HG03442 (cell line): ENCODE measurements around the gene TTK.
"Not testable (repeated sequence)": the region's sequence is repeated elsewhere in the genome, so short reads cannot be mapped to it uniquely, and the experiment has no call there.

Source experiments
- ATAC-seq: cut with Tn5 transposase; IDR thresholded peaks from one replicate; pipeline ENCODE4 v1.9.1; 2021; ENCODE audit warnings: mild to moderate bottlenecking, moderate library complexity; ENCODE audit not compliant: unreplicated experiment

Gene TTK

GRCh38 chr6:80021131-80021530 lies 16.7 kb downstream of the TTK start:
- ATAC-seq, result no peak

DNA sequence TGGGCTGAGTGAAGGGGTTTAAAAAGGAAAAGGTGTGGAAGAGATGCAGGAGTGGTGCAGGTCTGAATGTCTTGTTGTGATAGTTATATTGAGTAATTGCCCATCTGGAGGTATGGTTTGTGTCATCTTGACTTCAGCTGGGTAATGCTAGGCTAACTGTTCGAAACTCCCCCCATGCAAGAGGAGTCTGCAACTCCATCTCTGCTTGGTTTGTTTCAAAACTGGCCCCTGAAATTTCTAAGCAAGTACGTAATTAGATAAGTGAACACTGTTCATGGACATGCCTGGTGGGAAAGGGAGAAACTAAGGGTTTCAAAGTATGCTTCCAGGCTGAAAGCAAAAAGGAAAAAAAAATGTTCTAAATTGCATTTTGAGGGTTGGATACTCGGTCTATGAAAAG lies 17.1 kb downstream of the TTK start:
- no peak for ATAC-seq

- ATAC-seq, result no peak
These were observed 18.4 kb downstream of the TTK start for GRCh38 chr6:80022803-80023202.

DNA sequence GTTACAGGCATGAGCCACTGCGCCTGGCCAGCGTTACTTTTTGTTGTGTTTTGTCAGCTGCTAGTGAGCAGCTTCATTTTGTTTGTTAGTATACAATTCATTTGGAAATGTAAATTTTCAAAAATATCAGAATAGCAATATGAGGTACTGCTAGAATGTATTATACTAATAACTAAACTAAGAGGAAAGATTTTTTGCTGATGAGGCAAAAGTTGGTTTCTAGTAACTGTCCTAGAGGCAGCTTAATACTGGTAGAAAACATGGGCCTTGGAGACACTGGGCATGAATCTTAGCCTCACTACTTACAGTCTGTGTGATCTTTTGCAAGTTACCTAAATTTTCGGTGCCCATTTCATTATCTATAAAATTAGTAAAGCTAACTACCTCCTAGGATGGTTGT lies 24.1 kb downstream of the TTK start:
- ATAC-seq, result no peak

DNA sequence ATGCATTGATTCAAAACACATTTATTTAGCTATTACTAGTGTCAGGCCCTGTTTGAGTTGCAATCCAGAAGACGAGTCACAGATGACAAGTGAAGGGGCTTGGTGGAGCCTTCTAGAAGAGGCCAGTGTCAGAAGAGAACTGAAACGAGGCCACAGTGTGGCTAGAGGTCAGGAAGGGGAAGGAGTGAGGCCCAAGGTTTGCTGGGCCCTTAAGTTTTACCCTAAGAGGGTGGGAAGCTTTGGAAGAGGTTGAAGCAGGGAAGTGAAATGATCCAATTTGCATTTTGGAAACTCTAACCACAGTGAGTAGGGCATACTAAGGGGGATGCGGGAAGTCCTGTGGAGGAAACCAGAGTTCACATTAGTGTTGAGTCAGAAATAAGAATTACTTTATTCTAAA lies 25.0 kb downstream of the TTK start:
- ATAC-seq, result peak; percentile 93

DNA sequence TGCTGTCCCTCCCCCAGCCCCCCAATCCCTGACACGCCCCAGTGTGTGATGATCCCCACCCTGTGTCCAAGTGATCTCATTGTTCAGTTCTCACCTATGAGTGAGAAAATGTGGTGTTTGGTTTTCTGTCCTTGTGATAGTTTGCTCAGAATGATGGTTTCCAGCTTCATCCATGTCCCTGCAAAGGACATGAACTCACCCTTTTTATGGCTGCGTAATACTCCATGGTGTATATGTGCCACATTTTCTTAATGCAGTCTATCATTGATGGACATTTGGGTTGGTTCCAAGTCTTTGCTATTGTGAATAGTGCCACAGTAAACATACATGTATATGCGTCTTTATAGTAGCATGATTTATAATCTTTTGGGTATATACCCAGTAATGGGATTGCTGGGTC lies 43.8 kb downstream of the TTK start:
- ATAC-seq, result not testable (repeated sequence)

DNA sequence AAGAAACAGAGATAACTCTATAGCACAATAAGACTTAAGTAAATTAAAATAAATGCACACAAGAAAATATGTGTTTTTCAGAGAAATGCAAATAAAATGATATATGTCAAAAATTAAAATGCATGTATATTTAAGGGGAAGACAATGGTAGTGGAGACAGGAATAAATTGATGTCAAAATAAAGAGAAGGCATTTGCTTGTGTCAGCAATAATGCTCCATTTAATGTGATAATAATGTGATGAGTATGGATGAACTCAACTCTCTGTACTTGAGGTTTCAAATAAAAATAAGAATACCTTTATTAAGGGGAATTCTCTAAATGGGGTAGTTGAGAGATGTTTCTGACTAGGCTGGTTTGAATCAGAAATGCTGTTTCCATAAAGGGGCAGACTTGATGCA lies 56.3 kb downstream of the TTK start:
- no peak for ATAC-seq

- ATAC-seq, result not testable (repeated sequence)
These were observed 63.7 kb downstream of the TTK start for GRCh38 chr6:80068146-80068545.

- not testable (repeated sequence) for ATAC-seq
These were observed 66.0 kb downstream of the TTK start for GRCh38 chr6:80070431-80070830.

DNA sequence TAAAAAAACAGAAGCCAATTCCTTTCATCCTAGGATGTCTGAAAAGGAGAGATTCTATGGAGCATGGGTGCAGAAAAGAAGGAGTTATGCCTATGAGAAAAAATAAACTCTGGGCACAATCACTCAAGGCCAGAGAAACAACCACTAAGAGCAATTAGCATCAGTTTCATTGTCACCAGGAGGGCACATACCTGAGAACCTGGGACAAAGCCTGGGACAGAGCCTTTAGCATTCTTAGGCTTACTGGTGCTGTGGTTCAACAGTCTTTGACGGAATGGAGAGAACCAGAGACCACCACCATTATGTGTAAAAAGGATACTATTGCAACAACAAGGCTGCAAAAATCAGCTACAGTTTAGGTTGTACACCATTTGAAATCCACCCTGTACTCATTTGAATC lies 72.6 kb downstream of the TTK start:
- ATAC-seq, result no peak

DNA sequence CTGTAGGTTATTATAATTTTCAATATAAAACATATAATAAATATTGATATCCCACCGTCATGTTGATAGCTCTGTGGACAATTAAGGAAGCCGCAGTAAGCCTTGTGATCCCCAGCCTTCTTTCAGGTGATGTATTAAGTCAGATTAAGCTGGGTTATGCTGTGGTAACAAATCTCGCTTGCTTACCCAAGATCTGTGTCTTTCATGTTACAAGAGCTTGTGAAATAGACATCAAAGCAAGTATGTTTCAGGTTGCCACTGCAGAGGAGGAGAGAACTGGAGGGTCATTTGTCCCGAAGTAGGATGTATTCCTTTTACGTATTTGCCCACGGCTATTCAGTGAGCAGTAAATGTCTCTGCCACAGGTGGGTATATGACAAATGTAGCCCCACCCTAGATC lies 84.2 kb downstream of the TTK start:
- no peak for ATAC-seq

DNA sequence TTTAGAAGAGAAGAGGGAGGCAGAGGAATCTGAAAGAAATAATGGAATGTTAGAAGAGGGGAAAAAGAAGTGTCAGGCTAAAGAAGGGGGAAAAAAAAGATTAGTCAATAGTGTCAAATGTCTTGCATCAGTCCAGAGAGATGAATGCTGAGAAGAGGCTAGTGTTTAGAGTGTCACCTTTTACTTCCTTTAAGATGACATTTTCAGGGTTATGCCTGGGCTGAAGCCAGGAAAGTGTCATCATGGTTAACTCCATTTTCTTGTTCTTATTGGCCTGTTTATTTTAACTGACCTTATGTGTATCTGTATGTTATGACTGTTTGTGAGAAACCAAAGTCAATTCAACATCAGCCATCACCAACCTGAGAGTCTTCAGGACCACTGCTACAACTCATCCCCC lies 87.1 kb downstream of the TTK start:
- no peak for ATAC-seq
